Activated naive CD4-positive, alpha-beta T cell treated with anti-CD3 and anti-CD28 coated beads, Interleukin-2, amount 50 U/mL, for 72 hours (primary cell): ENCODE measurements around the gene TFPI. TPM values are rescaled to one million over a fixed set of nuclear protein-coding genes. Genes with fewer than 3 reads are reported as not detected.

ENCODE experiments used
- ATAC-seq, 2 donors: fragments of 150-1000 bp; cut with Tn5 transposase; 2 replicates each; pipeline ENCODE4 v1.10.0; 2021; ENCODE audit warnings: mild to moderate bottlenecking in 2 of 2, moderate library complexity in 2 of 2
- DNase-seq, 2 donors: peaks; one replicate each; pipeline ENCODE4 v3.0.0; 2021 to 2022; ENCODE audit warnings: low spot score in 2 of 2
- H3K27ac Mint-ChIP-seq, 2 donors: one replicate each; pipeline ENCODE4 v1.8.0; 2022; ENCODE audit warnings: mild to moderate bottlenecking in 2 of 2, mixed read lengths in 2 of 2
- H3K36me3 Mint-ChIP-seq, 2 donors: one replicate each; pipeline ENCODE4 v1.8.0; 2022; ENCODE audit warnings: mixed read lengths in 2 of 2
- H3K9me3 Mint-ChIP-seq, 2 donors: one replicate each; pipeline ENCODE4 v1.8.0; 2022; ENCODE audit warnings: mixed read lengths in 2 of 2
- total RNA-seq, 2 donors: library from RNA; stranded (reverse); gene quantifications; one replicate each; pipeline ENCODE4 v1.2.3, GENCODE V29; 2022

TFPI gene
- total RNA-seq, 2 donors from 2014 or later, result 0.34 TPM; not detected in 1

DNA sequence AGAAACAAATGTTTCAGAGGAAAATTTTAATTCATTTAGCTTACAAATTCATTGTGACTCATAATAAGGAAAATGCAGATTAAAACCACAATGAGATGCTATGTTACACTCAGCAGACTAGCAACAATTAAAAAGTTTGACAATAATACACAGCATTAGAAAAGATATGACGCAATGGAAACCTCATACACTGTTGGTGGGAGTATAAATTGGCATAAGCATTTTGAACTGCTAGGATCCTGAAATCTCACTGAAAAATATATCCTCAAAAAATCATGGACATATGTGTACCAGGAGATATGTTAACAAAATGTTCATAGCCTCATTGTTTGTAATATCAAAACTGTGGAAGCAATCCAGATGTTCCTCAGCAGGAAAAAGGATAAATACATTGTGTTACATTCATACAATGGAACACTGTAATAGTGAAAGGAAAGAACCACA lies 119.9 kb downstream of the TFPI start:
- H3K27ac Mint-ChIP-seq, result no peak overlapping the region
- ATAC-seq (no peak), DNase-seq (no peak)
- no peaks in the 10 kb centered on the region for H3K36me3 Mint-ChIP-seq
- no peaks in the 10 kb centered on the region for H3K9me3 Mint-ChIP-seq

DNA sequence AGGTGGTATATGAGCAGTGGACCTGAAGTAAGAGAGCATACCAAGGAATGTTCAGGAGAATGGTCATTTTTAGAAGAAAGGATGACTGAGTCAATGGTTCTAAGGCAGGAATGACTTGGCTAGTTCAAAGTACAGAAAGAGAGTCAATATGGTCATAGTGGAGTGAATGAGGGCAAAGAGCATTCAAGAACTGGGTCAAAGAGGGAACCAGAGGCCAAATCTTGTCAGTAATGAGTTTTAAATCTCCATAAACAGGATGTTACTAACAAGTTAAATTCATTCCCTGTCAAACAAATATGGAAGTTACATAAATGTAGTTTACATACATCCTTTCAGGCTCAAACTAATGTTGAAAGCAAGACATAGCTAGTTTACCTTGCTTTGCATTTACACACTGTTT lies 122.3 kb downstream of the TFPI start:
- no peaks in the 10 kb centered on the region for H3K36me3 Mint-ChIP-seq
- no peak overlapping the region for H3K27ac Mint-ChIP-seq
- DNase-seq, result no peak
- no peak for ATAC-seq
- H3K9me3 Mint-ChIP-seq, result no peaks in the 10 kb centered on the region

DNA sequence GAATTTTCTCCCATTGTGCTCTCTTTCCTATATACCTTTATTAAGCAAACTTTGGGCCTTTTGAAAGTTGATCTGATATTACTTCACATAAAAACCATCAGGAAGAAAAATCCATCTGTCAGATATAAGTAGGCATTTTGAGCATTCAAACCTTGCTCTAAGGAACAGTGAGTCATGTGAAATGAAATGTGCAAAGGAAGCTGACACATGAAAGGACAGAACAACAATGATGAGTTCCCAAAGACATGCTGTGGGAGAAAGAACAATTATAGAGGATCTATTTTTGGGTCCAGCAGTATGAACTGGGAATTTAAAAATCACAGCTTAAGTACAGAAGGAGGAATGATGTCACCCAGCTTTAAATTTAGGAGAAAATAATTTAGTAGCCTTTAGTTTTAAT lies 124.2 kb downstream of the TFPI start:
- H3K9me3 Mint-ChIP-seq, result no peaks in the 10 kb centered on the region
- no peak overlapping the region for H3K27ac Mint-ChIP-seq
- no peak for DNase-seq
- no peak for ATAC-seq
- H3K36me3 Mint-ChIP-seq, result no peaks in the 10 kb centered on the region

DNA sequence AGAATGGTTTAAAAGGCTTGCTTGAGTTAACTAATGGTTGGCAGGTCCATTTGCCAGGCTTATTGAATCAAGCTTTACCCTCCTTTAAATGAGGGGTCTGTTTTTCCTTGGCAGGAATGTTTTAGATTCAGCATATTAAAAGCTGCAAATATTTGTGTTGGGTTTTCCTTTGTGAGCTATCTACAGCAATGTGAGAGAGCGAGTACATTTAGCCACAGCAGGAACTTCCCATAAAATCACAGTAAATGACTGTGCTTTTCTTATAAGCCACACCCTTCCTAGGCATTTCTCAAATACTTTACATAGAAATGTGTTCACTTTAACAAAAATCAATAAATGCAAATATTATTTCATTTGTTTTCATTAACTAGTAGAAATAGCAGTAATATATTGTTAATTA lies 130.1 kb downstream of the TFPI start:
- Mint-ChIP-seq H3K9me3 (no peaks in the 10 kb centered on the region), H3K36me3 (no peaks in the 10 kb centered on the region), H3K27ac (no peak overlapping the region)
- ATAC-seq (no peak), DNase-seq (no peak)

DNA sequence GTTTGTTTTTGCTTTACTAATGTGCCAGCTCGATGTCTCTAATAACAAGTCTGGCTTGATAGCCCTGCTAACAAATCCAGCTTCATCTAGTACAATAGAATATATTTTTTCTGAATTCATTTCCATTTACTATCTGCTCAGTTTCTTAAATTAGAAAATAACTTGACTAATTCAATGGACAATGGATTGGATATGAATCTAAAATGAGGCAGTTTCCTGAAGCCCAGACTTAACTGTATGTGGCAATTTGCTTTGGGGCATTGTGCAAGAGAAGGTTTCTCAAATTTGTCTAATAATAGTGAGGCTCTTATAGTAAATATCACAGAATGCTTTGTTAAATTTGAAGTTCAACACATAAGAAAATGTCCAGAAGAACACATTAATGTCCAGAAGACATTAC lies 132.0 kb downstream of the TFPI start:
- DNase-seq (no peak), ATAC-seq (no peak)
- Mint-ChIP-seq H3K27ac (no peak overlapping the region), H3K9me3 (no peaks in the 10 kb centered on the region), H3K36me3 (no peaks in the 10 kb centered on the region)

DNA sequence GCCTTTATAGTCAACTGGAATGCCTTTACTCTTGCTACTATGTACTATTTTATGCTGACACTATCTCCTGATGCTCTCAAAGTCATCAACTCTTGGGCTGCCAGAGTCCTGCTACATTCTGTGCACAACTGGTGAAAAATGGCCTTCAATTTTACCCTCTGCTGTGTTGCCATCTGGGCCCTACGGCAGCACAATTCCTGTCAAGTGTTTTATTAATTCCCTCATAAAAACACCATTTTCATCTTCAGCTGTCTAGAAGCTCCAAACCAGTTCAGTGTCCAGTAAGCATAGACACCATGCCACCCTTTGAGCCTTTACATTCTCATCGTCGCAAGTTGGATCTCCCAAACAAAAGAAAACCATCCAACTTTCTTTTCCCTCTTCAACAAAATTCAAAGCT lies 132.7 kb downstream of the TFPI start:
- no peak for DNase-seq
- H3K36me3 Mint-ChIP-seq, result no peaks in the 10 kb centered on the region
- no peak overlapping the region for H3K27ac Mint-ChIP-seq
- no peaks in the 10 kb centered on the region for H3K9me3 Mint-ChIP-seq
- ATAC-seq, result no peak

DNA sequence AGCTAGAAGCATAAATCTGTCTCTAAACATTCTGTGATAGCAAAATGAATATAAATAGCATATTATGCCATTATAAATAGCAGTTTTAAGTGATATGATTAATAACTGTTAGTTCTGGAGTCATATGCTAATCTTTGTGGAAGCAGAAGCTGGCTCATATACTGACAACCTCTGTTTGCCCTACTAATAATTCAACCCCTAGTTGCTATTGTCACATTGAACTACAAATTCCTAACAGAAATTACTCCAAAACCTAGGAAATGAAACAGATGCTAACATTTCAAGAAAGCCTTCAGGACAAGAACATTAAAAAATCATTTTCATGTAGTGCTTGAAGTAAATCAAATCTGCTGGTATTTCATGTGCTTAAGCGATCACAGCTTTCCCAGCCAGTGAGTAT lies 134.4 kb downstream of the TFPI start:
- no peaks in the 10 kb centered on the region for H3K9me3 Mint-ChIP-seq
- ATAC-seq, result no peak
- H3K36me3 Mint-ChIP-seq, result no peaks in the 10 kb centered on the region
- no peak overlapping the region for H3K27ac Mint-ChIP-seq
- no peak for DNase-seq

DNA sequence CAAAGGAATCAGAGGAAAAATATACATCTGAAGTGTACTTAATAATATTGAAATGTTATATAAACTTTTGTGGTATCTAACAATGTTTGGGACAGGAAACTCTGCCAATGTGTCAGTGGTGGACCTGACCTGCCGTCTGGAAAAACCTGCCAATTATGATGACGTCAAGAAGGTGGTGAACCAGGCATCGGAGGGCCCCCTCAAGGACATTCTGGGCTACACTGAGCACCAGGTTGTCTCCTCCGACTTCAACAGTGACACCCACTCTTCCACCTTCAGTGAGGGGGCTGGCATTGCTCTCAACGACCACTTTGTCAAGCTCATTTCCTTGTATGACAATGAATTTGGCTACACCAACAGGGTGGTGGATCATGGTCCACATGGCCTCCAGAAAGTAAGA lies 138.8 kb downstream of the TFPI start:
- no peak overlapping the region for H3K27ac Mint-ChIP-seq
- H3K36me3 Mint-ChIP-seq, result no peaks in the 10 kb centered on the region
- ATAC-seq (no peak), DNase-seq (no peak)
- H3K9me3 Mint-ChIP-seq, result peaks cover 0 to 2% of the 10 kb centered on the region in 2 donors

Other genes starting within 250 kb of the TFPI start
- 1 to 10 TPM; 1.5 to 2.0 TPM for gene CALCRL, start 106.2 kb downstream of the TFPI start, total RNA-seq